Stomach (tissue), 4 donors: Measurements from ENCODE around the gene RCN1.

ENCODE experiments used
- EP300 ChIP-seq: sonication (generic); formaldehyde crosslinking; IDR thresholded peaks from one replicate; pipeline ENCODE4 v1.6.1; 2017; ENCODE audit warnings: antibody characterized with exemption
- POLR2AphosphoS5 ChIP-seq, 3 donors: sonication (generic); formaldehyde crosslinking; IDR thresholded peaks; one replicate each; pipeline ENCODE4 v1.6.1; 2016; ENCODE audit warnings: antibody characterized with exemption in 3 of 3
- TF ChIP-seq, protein P1 (sequence below), 7 experiments: fragments of 450-650 bp in 4 of 7; fragments of 200-600 bp in 3 of 7; sonication (generic) in 3 of 7; IDR thresholded peaks; one replicate each; pipeline ENCODE4 v1.5.1; 2016 to 2019; ENCODE audit warnings: antibody characterized with exemption in 7 of 7, control low read depth in 2 of 7, mild to moderate bottlenecking in 1 of 7

DNA sequence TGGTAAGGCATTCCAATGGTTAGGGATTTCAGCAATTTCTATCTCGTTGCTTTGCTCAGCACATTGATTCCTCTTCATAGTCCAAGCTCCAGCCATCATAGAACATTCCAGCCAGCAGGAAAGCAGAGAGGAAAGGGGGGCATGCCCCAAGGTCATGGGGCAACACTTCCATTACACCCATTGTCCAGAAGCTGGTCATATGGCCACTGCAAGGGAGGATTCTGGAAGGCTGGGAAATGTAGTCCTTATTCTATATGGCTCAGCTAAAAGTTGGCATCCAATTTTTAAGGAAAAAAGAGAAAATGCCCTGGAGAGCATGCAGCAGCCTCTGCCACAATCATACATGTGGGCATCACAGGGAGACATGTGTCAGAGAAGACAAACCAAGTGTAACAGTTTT is 47.1 kb upstream of the RCN1 start:
- TF ChIP-seq, protein P1, sequence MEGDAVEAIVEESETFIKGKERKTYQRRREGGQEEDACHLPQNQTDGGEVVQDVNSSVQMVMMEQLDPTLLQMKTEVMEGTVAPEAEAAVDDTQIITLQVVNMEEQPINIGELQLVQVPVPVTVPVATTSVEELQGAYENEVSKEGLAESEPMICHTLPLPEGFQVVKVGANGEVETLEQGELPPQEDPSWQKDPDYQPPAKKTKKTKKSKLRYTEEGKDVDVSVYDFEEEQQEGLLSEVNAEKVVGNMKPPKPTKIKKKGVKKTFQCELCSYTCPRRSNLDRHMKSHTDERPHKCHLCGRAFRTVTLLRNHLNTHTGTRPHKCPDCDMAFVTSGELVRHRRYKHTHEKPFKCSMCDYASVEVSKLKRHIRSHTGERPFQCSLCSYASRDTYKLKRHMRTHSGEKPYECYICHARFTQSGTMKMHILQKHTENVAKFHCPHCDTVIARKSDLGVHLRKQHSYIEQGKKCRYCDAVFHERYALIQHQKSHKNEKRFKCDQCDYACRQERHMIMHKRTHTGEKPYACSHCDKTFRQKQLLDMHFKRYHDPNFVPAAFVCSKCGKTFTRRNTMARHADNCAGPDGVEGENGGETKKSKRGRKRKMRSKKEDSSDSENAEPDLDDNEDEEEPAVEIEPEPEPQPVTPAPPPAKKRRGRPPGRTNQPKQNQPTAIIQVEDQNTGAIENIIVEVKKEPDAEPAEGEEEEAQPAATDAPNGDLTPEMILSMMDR (IDR thresholded peaks at IDR 0.05), result no peak
- no peak for TF ChIP-seq EP300
- no peak for TF ChIP-seq POLR2AphosphoS5 (IDR thresholded peaks at IDR 0.05)
